Liver (tissue), 2 donors: ENCODE data around the gene GRID1.

ENCODE experiments used
- CTCF ChIP-seq: fragments of 150-350 bp; IDR thresholded peaks from 2 replicates; pipeline ENCODE4 v1.5.1; 2017; ENCODE audit warnings: improper control_type of control experiment, low read depth, low read length; ENCODE audit not compliant: missing input control
- MAX ChIP-seq: IDR thresholded peaks from 2 replicates; pipeline ENCODE4 v1.6.1; 2016; ENCODE audit warnings: antibody characterized with exemption
- donor health status: healthy.

GRCh38 chr10:86349940-86350630 is 16.5 kb downstream of the GRID1 start:
- no peak for TF ChIP-seq CTCF
- no peak for TF ChIP-seq MAX
